Measurements from ENCODE around the gene GTPBP6.

GTPBP6 gene

DNA sequence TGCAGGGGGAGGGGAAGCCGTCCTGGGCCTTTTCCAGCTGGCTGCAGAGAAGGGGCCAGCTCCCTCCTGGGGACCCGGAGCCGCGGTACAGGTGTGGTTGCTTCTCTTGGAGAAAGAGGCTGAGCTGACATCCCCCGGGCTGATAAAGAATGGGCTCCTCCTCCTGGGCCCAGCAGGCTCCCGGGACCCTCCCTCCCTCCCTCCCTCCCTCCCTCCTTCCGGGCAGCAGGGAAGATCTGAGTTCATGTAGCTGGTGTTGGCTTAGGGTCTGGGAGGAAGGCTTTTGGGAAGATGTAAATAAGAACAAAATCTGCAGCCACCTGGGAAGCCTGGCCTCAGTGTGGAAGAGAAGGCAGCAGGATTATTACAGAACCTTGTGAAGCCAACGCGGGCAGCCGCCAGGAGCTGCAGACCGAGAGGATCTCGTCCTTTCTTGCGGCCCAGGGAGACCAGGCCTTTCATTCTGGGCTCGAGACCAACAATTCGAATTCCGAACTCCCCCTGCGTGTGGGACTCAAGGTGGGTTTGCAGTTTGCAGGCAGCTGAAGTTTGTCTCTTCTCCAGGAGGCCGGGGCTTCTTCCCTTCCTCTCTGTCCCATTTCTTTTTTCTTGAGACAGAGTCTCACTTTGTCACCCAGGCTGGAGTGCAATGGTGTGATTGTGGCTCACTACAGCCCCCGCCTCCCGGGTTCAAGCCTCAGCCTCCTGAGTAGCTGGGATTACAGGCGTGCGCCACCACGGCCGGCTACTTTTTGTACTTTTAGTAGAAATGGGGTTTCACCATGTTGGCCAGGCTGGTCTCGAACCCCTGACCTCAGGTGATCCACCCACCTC, 37.2 kb downstream of the GTPBP6 start, which contains the start of gene PLCXD1:
TSS of gene PLCXD1 (plus strand) at position 216 of the 834 bp plus-strand sequence. CDS start 2,807 bp downstream, outside the sequence.
- TF ChIP-seq GATA3 (IDR thresholded peaks at IDR 0.05; ENCODE audit: low read depth, low read length) (no peak), GATA2 (IDR thresholded peaks at IDR 0.05; ENCODE audit: low read depth, low read length) (no peak)

DNA sequence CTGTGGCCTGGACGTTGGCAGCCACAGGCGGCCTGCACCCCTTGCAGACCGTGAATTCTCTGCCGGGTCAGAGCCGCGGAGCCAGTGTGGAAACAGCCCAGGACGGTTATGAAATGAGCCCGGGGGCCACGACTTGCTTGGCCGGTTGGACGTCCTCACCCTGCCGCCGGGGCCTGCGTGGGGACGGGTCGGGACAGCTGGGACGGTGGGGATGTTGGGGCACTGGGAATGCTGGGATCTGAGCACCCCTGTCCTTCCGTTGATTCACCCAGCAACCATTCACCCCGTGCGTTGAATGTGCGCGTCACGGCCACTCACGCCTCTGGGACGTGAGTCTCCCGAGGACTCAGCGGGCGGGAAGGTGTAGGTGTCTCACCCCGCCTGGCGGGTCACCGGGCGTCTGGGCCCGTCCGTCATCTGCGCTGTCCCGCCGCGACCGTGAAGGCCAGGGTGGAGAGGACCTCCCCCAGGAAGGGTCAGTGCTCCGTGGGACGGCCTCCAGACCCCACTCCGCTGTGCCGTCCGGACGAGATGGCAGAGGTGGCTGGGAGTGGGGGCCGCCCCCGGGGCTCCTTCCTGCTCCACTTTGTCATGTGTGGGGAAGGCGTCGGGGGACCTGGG, 41.9 kb downstream of the GTPBP6 start:
- no peak for TF ChIP-seq GATA3 (IDR thresholded peaks at IDR 0.05; ENCODE audit: low read depth, low read length)
- no peak for TF ChIP-seq GATA2 (IDR thresholded peaks at IDR 0.05; ENCODE audit: low read depth, low read length)

DNA sequence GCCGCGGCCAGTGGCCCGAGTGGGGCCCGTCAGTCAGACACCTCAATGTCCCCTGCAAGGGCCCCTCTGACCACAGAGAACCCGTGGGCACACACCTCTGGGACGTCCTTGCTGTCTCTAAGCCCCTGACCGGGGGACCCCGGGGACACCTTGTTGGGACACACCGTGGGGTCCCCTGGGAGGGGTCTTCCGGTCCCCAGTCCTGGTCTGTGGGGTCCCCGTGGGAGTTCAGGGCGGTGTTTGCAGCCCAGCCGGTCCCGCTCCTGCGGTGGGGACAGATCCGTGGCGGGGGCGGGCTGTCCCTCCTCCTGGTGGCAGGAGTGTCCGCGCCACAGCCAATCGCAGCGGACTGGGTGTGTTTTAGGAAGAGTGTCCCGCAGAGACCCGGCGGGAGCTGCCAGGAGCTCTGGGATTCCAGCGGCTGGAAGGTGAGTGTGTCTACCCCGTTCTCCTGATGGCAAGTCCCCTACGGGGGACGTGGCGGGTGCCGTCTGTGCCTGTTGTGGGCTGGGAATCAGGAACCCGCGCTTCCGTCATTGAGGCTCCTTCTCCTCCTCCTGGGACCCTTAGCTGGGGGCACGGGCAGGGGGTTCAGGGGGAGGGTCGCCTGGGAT, 42.5 kb downstream of the GTPBP6 start:
- TF ChIP-seq GATA3 (IDR thresholded peaks at IDR 0.05; ENCODE audit: low read depth, low read length) (no peak), GATA2 (IDR thresholded peaks at IDR 0.05; ENCODE audit: low read depth, low read length) (no peak)

DNA sequence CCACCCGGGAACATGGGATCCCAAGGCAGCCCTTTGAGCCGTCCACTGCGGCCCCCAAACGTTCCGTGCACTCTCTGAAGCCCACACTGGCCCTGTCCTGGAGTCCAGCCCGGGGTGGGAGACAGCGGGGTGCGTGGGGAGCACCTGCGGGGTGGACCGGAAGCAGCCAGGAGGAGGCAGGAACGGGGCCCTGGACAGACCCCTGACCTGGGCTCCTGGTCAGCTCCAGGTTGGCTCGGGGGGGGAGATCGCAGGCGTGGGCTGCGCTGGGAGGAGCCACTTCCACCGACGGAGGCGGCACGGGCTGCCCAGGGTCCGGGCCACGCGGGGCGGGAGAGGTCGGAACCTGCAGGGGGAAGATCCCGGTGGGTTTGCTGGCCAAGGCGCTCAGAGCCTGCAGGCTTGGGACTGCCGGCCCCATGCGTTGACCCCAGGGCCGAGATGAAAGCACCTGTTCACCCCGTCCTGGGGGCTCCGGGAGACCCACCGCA, 43.1 kb downstream of the GTPBP6 start:
- TF ChIP-seq GATA3 (IDR thresholded peaks at IDR 0.05; ENCODE audit: low read depth, low read length) (no peak), GATA2 (IDR thresholded peaks at IDR 0.05; ENCODE audit: low read depth, low read length) (no peak)

DNA sequence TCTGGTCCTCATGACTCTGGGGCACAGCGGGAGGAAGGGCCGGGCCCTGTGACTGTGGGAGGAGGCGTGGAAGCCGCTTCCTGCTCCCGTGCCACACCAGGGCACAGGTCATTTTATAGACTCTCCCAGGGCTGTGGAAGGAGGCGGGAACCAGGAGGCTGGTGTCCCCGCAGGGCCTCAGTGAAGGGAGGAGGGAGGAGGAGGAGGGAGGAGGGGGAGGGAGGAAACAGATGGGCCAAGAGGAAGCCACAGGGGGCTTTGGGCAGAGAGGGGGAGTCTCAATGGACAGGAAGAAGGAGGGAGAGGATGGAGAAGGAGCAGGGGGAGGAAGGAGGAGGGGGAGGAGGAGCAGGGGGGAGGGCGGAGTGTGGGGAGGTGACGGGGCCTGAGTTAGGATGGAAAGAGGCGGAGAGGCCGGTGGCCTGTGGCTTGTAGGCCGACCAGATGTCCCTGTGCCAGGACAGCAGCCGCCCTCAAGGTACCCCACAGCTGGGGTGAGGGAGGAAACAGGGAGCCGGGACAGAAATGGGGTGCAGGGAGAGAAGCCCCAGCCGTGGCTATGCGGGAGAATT, 43.6 kb downstream of the GTPBP6 start:
- TF ChIP-seq GATA2 (IDR thresholded peaks at IDR 0.05; ENCODE audit: low read depth, low read length) = no peak
- no peak for TF ChIP-seq GATA3 (IDR thresholded peaks at IDR 0.05; ENCODE audit: low read depth, low read length)

DNA sequence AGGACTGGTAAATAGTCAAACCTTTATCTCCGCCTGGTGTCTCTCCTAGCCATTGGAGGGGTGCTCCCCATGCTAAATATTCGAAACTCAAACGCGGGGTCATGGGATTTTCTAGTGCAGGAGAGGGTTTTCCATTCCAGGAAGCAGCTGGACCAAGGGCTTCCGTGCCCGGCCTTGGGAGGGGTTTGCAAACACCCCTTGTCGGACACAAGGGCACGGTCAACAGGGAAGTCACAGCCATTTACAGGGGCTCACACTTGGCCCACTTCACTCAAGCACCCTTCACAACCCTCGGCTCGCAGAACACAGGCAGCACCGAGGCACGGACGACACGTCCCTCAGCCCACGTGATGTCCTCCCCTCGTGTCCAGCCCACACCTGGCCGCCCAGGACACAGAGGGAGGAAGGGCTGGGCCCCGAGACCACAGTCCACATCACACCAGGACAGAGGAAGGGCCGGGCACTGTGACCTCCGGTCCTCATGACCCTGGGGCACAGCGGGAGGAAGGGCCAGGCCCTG, 47.7 kb downstream of the GTPBP6 start:
- TF ChIP-seq GATA3 (IDR thresholded peaks at IDR 0.05; ENCODE audit: low read depth, low read length) = no peak
- TF ChIP-seq GATA2 (IDR thresholded peaks at IDR 0.05; ENCODE audit: low read depth, low read length) = no peak

DNA sequence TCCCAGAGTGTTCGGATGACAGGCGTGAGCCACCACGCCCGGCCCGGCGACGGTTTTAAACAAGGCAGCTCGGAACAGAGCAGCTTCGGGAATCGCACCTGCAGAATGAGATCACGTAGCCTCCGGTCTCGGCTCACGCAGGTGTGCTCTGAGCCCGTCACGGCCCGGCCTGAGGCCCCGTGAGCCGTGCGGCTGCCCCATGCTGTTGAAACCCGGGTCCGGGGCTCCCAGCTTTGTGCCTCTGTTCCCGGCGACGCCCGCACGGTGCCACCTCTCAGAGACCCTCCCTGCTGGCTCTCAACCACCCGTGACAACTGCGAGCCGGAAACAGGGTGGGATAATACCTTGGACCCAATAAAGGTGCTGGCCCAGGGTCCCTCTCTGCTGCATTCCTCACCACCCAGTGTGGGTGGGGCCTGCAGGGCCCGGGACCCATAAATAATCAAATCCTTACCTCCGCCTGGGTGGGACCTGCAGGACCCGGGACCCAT, 50.8 kb downstream of the GTPBP6 start:
- TF ChIP-seq GATA3 (IDR thresholded peaks at IDR 0.05; ENCODE audit: low read depth, low read length) (no peak), GATA2 (IDR thresholded peaks at IDR 0.05; ENCODE audit: low read depth, low read length) (no peak)

DNA sequence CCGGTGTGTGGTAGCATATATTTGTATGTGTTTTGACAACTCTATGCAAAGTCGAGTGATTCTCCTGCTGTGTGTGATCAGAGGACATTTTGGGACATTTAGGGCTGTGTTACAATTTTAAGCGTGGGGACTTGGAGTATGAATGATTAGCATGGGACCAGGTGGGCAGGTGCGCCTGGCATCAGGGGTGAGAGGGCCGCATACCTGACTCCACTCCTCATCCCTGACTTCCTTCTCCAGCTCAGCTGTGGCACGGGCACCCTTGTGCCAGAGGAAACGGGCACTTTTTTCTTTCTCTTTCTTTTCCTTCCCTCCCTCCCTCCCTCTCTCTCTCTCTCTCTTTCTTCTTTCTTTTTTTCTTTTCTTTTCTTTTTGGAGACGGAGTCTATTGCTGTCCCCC, 53.1 kb downstream of the GTPBP6 start:
- TF ChIP-seq GATA3 (IDR thresholded peaks at IDR 0.05; ENCODE audit: low read depth, low read length) = no peak
- TF ChIP-seq GATA2 (IDR thresholded peaks at IDR 0.05; ENCODE audit: low read depth, low read length) = no peak

DNA sequence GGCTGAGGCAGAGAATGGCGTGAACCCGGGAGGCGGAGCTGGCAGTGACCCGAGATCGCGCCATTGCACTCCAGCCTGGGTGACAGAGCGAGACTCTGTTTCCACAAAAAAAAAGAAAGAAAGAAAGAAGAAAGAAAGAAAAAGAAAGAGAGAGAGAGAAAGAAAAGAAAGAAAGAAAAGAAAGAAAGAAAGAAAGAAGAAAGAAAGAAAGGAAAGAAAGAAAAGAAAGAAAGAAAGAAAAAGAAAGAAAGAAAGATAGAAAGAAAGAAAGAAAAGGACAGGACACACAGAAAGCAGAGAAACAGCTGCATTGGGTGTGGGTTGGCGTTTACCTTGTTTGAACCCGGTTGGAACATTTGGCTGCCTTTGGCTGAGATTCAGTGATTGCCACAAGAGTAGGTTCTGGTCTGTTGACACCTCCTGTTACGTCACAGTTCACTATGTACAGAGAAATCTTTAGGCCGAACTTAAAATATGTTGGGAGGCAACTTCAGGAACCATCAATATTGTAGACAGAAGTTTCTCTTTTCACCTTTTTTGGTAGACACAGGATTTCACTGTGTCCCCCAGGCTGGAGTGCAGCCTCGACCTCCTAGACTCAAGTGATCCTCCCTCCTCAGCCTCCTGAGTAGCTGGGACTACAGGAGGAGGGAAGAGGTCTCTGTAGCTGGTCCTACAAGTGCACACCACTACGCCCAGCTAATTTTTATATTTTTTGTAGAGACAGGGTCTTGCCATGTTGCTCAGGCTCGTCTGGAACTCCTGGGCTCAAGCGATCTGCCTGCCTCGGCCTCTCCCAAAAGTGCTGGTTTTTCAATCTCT, 53.8 kb downstream of the GTPBP6 start:
- TF ChIP-seq GATA3 (IDR thresholded peaks at IDR 0.05; ENCODE audit: low read depth, low read length) (no peak), GATA2 (IDR thresholded peaks at IDR 0.05; ENCODE audit: low read depth, low read length) (no peak)

DNA sequence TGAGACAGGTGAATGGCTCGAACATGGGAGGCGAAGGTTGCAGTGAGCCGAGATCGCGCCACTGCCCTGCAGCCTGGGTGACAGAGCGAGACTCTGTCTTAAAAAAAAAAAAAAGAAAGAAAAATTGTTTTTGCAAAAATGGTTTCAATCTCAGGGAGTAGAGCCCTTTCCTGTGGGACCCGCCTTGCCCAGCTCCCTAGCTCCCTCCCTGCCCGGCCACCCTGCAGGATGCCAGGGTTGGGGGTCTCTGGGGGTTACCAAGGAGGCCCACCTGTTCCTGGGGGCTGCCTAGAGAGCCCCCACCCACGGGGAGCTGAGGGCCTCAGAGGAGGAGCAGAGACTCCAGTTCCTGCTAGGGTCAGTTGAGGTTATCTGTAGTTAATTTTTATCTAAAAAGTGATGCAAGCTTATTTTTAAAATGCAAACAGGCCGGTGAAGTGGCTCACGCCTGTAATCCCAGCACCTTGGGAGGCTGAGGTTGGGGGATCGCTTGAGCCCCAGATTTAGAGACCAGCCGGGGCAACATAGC, 56.2 kb downstream of the GTPBP6 start:
- no peak for TF ChIP-seq GATA3 (IDR thresholded peaks at IDR 0.05; ENCODE audit: low read depth, low read length)
- no peak for TF ChIP-seq GATA2 (IDR thresholded peaks at IDR 0.05; ENCODE audit: low read depth, low read length)

DNA sequence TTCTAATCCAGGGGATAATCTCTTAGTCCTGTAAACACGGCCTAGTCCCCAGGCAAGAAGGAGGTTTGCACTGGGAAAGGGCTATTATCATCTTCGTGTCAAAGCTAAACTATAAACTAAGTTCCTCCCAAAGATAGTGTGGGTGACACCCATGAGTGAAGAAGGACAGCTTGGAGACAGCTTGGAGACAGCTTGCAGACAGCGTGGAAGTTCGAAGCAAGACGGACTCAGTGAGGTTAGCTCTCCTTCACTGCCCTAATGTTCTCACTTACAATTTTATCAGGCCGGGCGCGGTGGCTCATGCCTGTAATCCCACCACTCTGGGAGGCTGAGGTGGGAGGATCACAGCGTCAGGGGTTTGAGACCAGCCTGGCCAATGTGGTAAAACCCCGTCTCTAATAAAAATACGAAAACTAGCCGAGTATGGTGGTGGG, 56.7 kb downstream of the GTPBP6 start:
- TF ChIP-seq GATA2 (IDR thresholded peaks at IDR 0.05; ENCODE audit: low read depth, low read length) = no peak
- TF ChIP-seq GATA3 (IDR thresholded peaks at IDR 0.05; ENCODE audit: low read depth, low read length) = no peak

DNA sequence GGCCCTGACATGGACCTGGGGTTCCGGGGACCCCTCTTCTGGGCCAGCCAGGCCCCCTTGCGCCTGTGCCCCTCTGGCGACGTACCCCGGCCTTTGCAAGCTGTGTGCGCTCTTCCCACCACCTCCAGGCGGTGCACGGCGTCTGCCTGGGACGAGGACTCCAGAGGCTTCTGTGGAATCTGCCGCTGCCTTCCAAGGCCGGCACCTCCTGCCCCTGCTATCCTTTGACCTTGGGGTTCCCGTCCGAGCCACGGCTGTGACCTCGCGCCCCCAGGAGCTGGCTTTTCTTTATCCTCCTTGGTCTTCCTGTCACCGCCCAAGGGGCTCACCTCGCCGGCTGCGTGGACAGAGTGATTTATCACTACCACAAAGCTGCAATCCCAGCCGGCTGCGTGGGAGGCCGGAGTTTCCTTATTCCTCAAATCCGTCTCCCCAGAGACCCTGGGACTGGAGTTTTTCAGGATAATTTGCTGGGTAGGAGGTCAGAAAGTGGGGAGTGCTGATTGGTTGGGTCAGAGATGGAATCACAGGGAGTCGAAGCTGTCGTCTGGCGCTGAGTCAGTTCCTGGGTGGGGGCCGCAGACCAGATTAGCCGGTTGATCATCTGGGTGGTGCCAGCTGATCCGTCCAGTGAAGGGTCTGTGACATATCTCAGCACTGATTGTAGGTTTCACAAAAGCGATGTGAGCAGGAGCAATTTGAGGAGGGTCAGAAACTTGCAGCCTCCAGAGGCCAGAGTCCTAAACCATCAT, 57.3 kb downstream of the GTPBP6 start:
- TF ChIP-seq GATA3 (IDR thresholded peaks at IDR 0.05; ENCODE audit: low read depth, low read length) = no peak
- no peak for TF ChIP-seq GATA2 (IDR thresholded peaks at IDR 0.05; ENCODE audit: low read depth, low read length)

Measured in SH-SY5Y (cell line).